Measurements from ENCODE around the gene RAI1.
"Not testable (repeated sequence)": the region's sequence is repeated elsewhere in the genome, so short reads cannot be mapped to it uniquely, and the experiment has no call there.

The RAI1 gene

GRCh38 chr17:17666111-17666714 is 15.0 kb upstream of the RAI1 start:
- no peak for DNase-seq

GRCh38 chr17:17667231-17667630 is 14.0 kb upstream of the RAI1 start:
- no peak for DNase-seq

GRCh38 chr17:17667947-17668346 is 13.3 kb upstream of the RAI1 start:
- DNase-seq: no peak

- DNase-seq: no peak
Observed at GRCh38 chr17:17668358-17668757, 12.9 kb upstream of the RAI1 start.

- DNase-seq: no peak
Observed at GRCh38 chr17:17668775-17669579, 12.3 kb upstream of the RAI1 start.

- DNase-seq: no peak
Observed at GRCh38 chr17:17669580-17670235, 11.6 kb upstream of the RAI1 start.

- no peak for DNase-seq
Observed at GRCh38 chr17:17670701-17671305, 10.5 kb upstream of the RAI1 start.

GRCh38 chr17:17671369-17672129 is 9.7 kb upstream of the RAI1 start:
- DNase-seq: no peak

- DNase-seq: no peak
Observed at GRCh38 chr17:17672453-17673368, 8.5 kb upstream of the RAI1 start.

GRCh38 chr17:17675416-17675815 is 5.8 kb upstream of the RAI1 start:
- no peak for DNase-seq

GRCh38 chr17:17675925-17676534 is 5.2 kb upstream of the RAI1 start:
- peak; percentile 56 for DNase-seq

- no peak for DNase-seq
Observed at GRCh38 chr17:17676752-17677151, 4.5 kb upstream of the RAI1 start.

- DNase-seq: no peak
Observed at GRCh38 chr17:17677299-17678040, 3.8 kb upstream of the RAI1 start.

- not testable (repeated sequence) for DNase-seq
Observed at GRCh38 chr17:17678063-17678699, 3.1 kb upstream of the RAI1 start.

- DNase-seq: no peak
Observed at GRCh38 chr17:17679243-17679642, 2.0 kb upstream of the RAI1 start.

- DNase-seq: no peak
Observed at GRCh38 chr17:17679748-17680147, 1.5 kb upstream of the RAI1 start.

GRCh38 chr17:17680477-17681186 is 626 bp upstream of the RAI1 start:
- DNase-seq: no peak

- DNase-seq: peak; percentile 18
Observed at GRCh38 chr17:17681744-17682292, 560 bp downstream of the RAI1 start.

- peak; percentile 62 for DNase-seq
Observed at GRCh38 chr17:17682293-17682736, 1.1 kb downstream of the RAI1 start.

Data from CD4-positive, alpha-beta T cell treated with Interleukin-21 for 1 hour (primary cell).